HepG2 (cell line): ENCODE measurements around the gene DCPS.

Experiments used
- HNF4G ChIP-seq, 2 experiments: sonication (generic) in 1 of 2; formaldehyde crosslinking in 1 of 2; IDR thresholded peaks; 2 replicates each; pipeline versions ENCODE4 v1.4.0 to v1.6.1; 2011 to 2020; ENCODE audit warnings: borderline replicate concordance in 2 of 2, low read depth in 2 of 2, mild to moderate bottlenecking in 2 of 2, low read length in 1 of 2, missing genetic modification reagents in 1 of 2, moderate library complexity in 1 of 2
- NFIC ChIP-seq: IDR thresholded peaks from 2 replicates; pipeline ENCODE4 v1.6.1; 2012; ENCODE audit warnings: mild to moderate bottlenecking, low read length, inconsistent platforms
- ZBTB42 ChIP-seq: sonication (generic); formaldehyde crosslinking; IDR thresholded peaks from 2 replicates; pipeline ENCODE4 v1.5.0; 2020; ENCODE audit warnings: mild to moderate bottlenecking, missing genetic modification reagents
- ZBTB7B ChIP-seq: sonication (generic); formaldehyde crosslinking; IDR thresholded peaks from 2 replicates; pipeline ENCODE4 v1.4.0; 2020; ENCODE audit warnings: missing genetic modification reagents
- ZNF367 ChIP-seq: sonication (generic); formaldehyde crosslinking; IDR thresholded peaks from 2 replicates; pipeline ENCODE4 v1.4.0; 2020; ENCODE audit warnings: missing genetic modification reagents, borderline replicate concordance
- ZNF619 ChIP-seq: sonication (generic); formaldehyde crosslinking; IDR thresholded peaks from 2 replicates; pipeline ENCODE4 v1.4.0; 2020; ENCODE audit warnings: mild to moderate bottlenecking, missing genetic modification reagents
- TF ChIP-seq, protein P1 (sequence below): sonication (generic); formaldehyde crosslinking; IDR thresholded peaks from 2 replicates; pipeline ENCODE4 v1.4.0; 2020; ENCODE audit warnings: mild to moderate bottlenecking, missing genetic modification reagents
- TF ChIP-seq, protein P2 (sequence below): sonication (generic); formaldehyde crosslinking; conservative IDR thresholded peaks from 2 replicates; pipeline ENCODE4 v1.4.0; 2020; ENCODE audit warnings: missing genetic modification reagents
- TF ChIP-seq, protein P3 (sequence below): IDR thresholded peaks from 2 replicates; pipeline ENCODE4 v1.6.1; 2016; ENCODE audit warnings: mild to moderate bottlenecking
- TF ChIP-seq, protein P4 (sequence below): sonication (generic); formaldehyde crosslinking; IDR thresholded peaks from 2 replicates; pipeline ENCODE4 v1.4.0; 2020; ENCODE audit warnings: missing genetic modification reagents
- TF ChIP-seq, protein P5 (sequence below): IDR thresholded peaks from 2 replicates; pipeline ENCODE4 v1.6.1; 2016; ENCODE audit warnings: missing compliant biosample characterization, missing genetic modification reagents, borderline replicate concordance

DNA sequence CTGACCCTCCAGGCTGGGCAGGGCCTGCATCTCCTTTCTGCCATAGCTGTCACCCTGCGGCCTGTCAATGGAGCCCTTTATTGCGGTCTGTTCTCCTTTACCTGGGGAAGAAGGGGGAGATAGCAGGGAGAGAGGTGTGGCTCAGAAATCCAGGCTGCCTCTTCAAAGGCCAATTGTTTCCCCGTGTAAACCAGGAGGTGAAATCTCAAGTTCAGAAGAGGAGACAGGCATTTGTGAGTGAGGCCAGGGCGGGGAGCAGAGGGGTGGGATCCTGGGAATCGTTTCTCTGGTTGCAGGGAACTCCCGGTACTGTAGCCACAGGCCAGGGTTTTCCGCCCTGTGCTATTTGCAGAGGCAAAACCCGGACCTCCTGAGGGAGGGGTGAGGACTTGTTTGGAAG is 9.1 kb downstream of the DCPS start:
- TF ChIP-seq NFIC (no peak), ZNF367 (CRISPR knock-in tag) (no peak), HNF4G (IDR thresholded peaks at IDR 0.05; ENCODE audit: borderline replicate concordance, low read depth, low read length) (no peak), HNF4G (CRISPR knock-in tag; IDR thresholded peaks at IDR 0.05; ENCODE audit: borderline replicate concordance, low read depth) (no peak), ZNF619 (no peak), ZBTB42 (no peak), ZBTB7B (CRISPR knock-in tag) (no peak)
- TF ChIP-seq, protein P1, sequence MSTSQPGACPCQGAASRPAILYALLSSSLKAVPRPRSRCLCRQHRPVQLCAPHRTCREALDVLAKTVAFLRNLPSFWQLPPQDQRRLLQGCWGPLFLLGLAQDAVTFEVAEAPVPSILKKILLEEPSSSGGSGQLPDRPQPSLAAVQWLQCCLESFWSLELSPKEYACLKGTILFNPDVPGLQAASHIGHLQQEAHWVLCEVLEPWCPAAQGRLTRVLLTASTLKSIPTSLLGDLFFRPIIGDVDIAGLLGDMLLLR (CRISPR knock-in tag), result no peak
- TF ChIP-seq, protein P2, sequence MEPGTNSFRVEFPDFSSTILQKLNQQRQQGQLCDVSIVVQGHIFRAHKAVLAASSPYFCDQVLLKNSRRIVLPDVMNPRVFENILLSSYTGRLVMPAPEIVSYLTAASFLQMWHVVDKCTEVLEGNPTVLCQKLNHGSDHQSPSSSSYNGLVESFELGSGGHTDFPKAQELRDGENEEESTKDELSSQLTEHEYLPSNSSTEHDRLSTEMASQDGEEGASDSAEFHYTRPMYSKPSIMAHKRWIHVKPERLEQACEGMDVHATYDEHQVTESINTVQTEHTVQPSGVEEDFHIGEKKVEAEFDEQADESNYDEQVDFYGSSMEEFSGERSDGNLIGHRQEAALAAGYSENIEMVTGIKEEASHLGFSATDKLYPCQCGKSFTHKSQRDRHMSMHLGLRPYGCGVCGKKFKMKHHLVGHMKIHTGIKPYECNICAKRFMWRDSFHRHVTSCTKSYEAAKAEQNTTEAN (CRISPR knock-in tag), result no peak
- TF ChIP-seq, protein P3, sequence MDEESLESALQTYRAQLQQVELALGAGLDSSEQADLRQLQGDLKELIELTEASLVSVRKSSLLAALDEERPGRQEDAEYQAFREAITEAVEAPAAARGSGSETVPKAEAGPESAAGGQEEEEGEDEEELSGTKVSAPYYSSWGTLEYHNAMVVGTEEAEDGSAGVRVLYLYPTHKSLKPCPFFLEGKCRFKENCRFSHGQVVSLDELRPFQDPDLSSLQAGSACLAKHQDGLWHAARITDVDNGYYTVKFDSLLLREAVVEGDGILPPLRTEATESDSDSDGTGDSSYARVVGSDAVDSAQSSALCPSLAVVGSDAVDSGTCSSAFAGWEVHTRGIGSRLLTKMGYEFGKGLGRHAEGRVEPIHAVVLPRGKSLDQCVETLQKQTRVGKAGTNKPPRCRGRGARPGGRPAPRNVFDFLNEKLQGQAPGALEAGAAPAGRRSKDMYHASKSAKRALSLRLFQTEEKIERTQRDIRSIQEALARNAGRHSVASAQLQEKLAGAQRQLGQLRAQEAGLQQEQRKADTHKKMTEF (CRISPR knock-in tag), result no peak
- TF ChIP-seq, protein P4, sequence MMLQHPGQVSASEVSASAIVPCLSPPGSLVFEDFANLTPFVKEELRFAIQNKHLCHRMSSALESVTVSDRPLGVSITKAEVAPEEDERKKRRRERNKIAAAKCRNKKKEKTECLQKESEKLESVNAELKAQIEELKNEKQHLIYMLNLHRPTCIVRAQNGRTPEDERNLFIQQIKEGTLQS, result no peak
- TF ChIP-seq, protein P5, sequence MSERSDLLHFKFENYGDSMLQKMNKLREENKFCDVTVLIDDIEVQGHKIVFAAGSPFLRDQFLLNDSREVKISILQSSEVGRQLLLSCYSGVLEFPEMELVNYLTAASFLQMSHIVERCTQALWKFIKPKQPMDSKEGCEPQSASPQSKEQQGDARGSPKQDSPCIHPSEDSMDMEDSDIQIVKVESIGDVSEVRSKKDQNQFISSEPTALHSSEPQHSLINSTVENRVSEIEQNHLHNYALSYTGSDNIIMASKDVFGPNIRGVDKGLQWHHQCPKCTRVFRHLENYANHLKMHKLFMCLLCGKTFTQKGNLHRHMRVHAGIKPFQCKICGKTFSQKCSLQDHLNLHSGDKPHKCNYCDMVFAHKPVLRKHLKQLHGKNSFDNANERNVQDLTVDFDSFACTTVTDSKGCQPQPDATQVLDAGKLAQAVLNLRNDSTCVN (CRISPR knock-in tag), result no peak
